Prostate gland (tissue), 2 donors: ENCODE results near the gene SETMAR.

Experiments used
- POLR2A ChIP-seq: fragments of 450-650 bp; IDR thresholded peaks from one replicate; pipeline ENCODE4 v1.6.1; 2016; ENCODE audit warnings: antibody characterized with exemption, mild to moderate bottlenecking
- POLR2AphosphoS5 ChIP-seq: sonication (generic); formaldehyde crosslinking; IDR thresholded peaks from one replicate; pipeline ENCODE4 v1.6.1; 2017; ENCODE audit warnings: antibody characterized with exemption
- TF ChIP-seq, protein P1 (sequence below), 4 experiments: fragments of 200-600 bp in 2 of 4; fragments of 450-650 bp in 2 of 4; sonication (generic) in 2 of 4; IDR thresholded peaks; 1 replicate in 3 of 4; 2 replicates in 1 of 4; pipeline ENCODE4 v1.5.1; 2016 to 2019; ENCODE audit warnings: antibody characterized with exemption in 4 of 4, mild to moderate bottlenecking in 2 of 4, moderate library complexity in 2 of 4

DNA sequence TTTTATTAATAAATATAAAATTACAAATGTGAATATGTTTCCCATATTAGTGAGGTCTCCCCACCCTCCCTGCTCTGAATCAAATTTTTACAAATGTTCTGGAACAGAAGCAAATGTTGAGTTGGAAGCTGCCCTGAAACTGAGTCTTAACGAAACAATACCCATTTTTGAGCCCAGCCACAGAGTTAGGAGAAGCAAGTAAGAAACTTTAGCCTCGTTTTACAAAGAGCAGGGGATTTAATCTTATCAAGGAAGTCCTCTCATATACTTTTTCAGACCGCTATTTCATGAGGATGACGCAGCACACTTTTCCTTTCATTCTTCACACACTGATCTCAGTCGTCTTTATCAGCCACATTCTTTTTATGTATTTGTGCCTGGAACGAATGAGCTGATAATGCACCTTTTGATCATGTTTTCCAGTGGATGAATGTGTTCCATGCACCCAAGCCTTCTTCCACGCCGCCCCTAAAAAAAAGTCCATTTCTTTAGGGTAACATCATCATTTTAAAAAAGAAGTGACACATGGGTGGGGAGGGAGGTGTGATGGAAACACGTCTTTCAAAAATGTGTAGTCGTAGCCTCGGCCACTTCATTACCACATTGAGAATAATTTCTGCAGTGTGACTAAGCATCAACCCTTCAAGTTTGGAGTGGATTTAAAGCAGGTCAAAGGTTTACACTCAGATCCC lies 48.1 kb downstream of the SETMAR start:
- TF ChIP-seq POLR2AphosphoS5 (no peak), POLR2A (no peak)
- TF ChIP-seq, protein P1, sequence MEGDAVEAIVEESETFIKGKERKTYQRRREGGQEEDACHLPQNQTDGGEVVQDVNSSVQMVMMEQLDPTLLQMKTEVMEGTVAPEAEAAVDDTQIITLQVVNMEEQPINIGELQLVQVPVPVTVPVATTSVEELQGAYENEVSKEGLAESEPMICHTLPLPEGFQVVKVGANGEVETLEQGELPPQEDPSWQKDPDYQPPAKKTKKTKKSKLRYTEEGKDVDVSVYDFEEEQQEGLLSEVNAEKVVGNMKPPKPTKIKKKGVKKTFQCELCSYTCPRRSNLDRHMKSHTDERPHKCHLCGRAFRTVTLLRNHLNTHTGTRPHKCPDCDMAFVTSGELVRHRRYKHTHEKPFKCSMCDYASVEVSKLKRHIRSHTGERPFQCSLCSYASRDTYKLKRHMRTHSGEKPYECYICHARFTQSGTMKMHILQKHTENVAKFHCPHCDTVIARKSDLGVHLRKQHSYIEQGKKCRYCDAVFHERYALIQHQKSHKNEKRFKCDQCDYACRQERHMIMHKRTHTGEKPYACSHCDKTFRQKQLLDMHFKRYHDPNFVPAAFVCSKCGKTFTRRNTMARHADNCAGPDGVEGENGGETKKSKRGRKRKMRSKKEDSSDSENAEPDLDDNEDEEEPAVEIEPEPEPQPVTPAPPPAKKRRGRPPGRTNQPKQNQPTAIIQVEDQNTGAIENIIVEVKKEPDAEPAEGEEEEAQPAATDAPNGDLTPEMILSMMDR (IDR thresholded peaks at IDR 0.05): no peak
